HFF-Myc (cell line): ENCODE data around the gene OSBPL5.

Source experiments
- DNase-seq: peaks from one replicate; pipeline ENCODE4 v3.0.0-alpha.2; 2011; ENCODE audit warnings: low read depth; ENCODE audit errors: extremely low read depth
- H3K4me3 ChIP-seq: replicated peaks from 2 replicates; pipeline ENCODE4 v1.5.1; 2011; ENCODE audit warnings: low read depth, mild to moderate bottlenecking, control low read depth, low read length
- TF ChIP-seq, protein P1 (sequence below): IDR thresholded peaks from 2 replicates; pipeline ENCODE4 v1.5.1; 2012; ENCODE audit warnings: mild to moderate bottlenecking, low read depth, low read length, control low read depth; ENCODE audit errors: missing control alignments

OSBPL5 gene

GRCh38 chr11:3050386-3051195 lies 114.5 kb downstream of the OSBPL5 start:
- H3K4me3 ChIP-seq, result no peak overlapping the region
- DNase-seq, result no peak
- TF ChIP-seq, protein P1, sequence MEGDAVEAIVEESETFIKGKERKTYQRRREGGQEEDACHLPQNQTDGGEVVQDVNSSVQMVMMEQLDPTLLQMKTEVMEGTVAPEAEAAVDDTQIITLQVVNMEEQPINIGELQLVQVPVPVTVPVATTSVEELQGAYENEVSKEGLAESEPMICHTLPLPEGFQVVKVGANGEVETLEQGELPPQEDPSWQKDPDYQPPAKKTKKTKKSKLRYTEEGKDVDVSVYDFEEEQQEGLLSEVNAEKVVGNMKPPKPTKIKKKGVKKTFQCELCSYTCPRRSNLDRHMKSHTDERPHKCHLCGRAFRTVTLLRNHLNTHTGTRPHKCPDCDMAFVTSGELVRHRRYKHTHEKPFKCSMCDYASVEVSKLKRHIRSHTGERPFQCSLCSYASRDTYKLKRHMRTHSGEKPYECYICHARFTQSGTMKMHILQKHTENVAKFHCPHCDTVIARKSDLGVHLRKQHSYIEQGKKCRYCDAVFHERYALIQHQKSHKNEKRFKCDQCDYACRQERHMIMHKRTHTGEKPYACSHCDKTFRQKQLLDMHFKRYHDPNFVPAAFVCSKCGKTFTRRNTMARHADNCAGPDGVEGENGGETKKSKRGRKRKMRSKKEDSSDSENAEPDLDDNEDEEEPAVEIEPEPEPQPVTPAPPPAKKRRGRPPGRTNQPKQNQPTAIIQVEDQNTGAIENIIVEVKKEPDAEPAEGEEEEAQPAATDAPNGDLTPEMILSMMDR, result no peak

- TF ChIP-seq, protein P1, result peak; percentile 29
- peak; percentile 87 for DNase-seq
- peak overlapping the region; percentile 20; the same call in 1 of the 2 replicates for H3K4me3 ChIP-seq
Observed at GRCh38 chr11:3049430-3050243, 115.5 kb downstream of the OSBPL5 start.

GRCh38 chr11:3047637-3048036 lies 117.5 kb downstream of the OSBPL5 start:
- TF ChIP-seq, protein P1, result no peak
- DNase-seq, result no peak
- H3K4me3 ChIP-seq, result no peak overlapping the region

DNA sequence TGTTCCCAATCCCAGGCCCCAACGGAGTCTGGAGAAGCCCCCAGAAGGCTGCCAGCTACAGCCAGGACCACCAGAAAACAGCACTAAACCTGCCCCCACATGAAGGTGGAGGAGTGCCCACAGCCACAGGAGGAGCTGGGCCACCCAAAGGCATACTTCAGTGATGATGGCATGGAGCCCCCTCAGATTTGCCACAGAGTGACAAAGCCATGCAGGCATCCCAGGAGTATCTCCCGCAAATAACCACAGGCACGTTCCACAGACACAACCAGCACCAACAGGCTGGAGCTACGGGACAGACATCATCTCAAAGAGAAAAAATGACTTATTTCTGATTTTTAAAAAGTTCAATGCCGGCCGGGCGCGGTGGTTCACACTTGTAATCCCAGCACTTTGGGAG lies 118.5 kb downstream of the OSBPL5 start:
- TF ChIP-seq, protein P1, result no peak
- no peak overlapping the region for H3K4me3 ChIP-seq
- DNase-seq, result no peak

- DNase-seq, result no peak
- no peak overlapping the region for H3K4me3 ChIP-seq
- TF ChIP-seq, protein P1, result peak; percentile 16
Observed at GRCh38 chr11:3046190-3046589, 118.9 kb downstream of the OSBPL5 start.

DNA sequence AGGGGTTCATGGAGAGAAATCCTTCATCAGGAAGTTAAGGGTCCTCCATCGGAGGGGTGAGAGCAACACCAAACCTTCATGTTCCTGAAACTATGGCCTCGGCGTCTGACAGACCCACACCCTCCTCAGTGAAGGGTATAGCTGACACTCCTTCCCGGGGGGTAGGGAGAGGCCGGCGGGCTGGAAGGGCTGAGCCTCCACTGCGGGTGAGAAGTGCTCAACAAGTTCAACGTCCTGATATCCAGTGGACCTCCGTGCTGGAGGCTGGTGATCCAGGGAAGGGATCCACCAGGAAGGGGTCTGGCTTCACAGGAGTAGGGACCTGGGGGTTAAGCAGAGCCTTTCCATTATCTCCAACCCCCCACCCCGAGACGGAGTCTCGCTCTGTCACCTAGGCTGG lies 120.2 kb downstream of the OSBPL5 start:
- no peak overlapping the region for H3K4me3 ChIP-seq
- no peak for DNase-seq
- TF ChIP-seq, protein P1, result no peak
